Nephron (organoid): ENCODE measurements around the gene CFAP97D1.

Experiments used
- H3K27ac Mint-ChIP-seq, 3 experiments: 2 replicates each; pipeline ENCODE4 v1.8.0; 2020; ENCODE audit warnings: mixed read lengths in 3 of 3, mild to moderate bottlenecking in 2 of 3, moderate library complexity in 1 of 3
- H3K27me3 Mint-ChIP-seq: 2 replicates; pipeline ENCODE4 v1.8.0; 2021; ENCODE audit warnings: low read depth, mild to moderate bottlenecking, moderate library complexity, mixed read lengths
- H3K36me3 Mint-ChIP-seq: 2 replicates; pipeline ENCODE4 v1.8.0; 2020; ENCODE audit warnings: low read depth, mixed read lengths
- H3K4me1 Mint-ChIP-seq: 2 replicates; pipeline ENCODE4 v1.8.0; 2020; ENCODE audit warnings: mixed read lengths
- H3K4me3 Mint-ChIP-seq, 3 experiments: 2 replicates each; pipeline ENCODE4 v1.8.0; 2020; ENCODE audit warnings: mild to moderate bottlenecking in 3 of 3, mixed read lengths in 3 of 3, moderate library complexity in 2 of 3
- H3K9me3 Mint-ChIP-seq: 2 replicates; pipeline ENCODE4 v1.8.0; 2020; ENCODE audit warnings: mixed read lengths
- TF ChIP-seq, protein P1 (sequence below), 3 experiments: fragments of 200-600 bp; sonication (generic); IDR thresholded peaks; one replicate each; pipeline ENCODE4 v1.5.0; 2021; ENCODE audit warnings: antibody characterized with exemption in 3 of 3; ENCODE audit not compliant: unreplicated experiment in 3 of 3

Gene CFAP97D1

DNA sequence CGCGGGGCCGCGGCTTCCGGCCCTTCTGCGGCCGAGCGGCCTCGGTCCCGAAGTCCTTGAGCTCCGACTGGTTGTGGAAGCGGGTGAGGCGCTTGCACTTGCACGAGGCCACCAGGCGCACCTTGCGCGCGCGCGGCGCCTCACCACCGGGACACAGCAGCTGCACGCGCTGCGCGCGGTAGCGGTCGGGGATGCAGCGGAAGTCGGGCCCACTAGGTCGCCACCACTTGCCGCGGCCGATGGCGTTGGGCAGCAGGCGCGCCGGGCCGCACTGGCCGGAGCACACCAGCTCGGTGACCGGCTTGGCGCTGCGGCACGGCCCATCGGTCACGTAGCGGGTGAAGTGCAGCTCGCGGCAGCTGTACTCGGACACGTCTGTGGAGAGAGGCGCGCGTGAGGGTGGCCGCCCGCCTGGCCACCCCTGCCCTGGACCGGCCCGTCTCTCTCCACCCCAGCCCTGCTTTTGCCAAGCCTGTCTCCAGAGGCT, 24.8 kb upstream of the CFAP97D1 start:
- no peaks in the 10 kb centered on the region for H3K9me3 Mint-ChIP-seq
- no peak overlapping the region for H3K27ac Mint-ChIP-seq
- H3K27me3 Mint-ChIP-seq: peaks cover 76% of the 10 kb centered on the region
- H3K36me3 Mint-ChIP-seq: peaks cover 3% of the 10 kb centered on the region
- H3K4me3 Mint-ChIP-seq: peak overlapping the region; percentile 74 to 83 (median 79)
- peaks cover 29% of the 10 kb centered on the region for H3K4me1 Mint-ChIP-seq
- TF ChIP-seq, protein P1, sequence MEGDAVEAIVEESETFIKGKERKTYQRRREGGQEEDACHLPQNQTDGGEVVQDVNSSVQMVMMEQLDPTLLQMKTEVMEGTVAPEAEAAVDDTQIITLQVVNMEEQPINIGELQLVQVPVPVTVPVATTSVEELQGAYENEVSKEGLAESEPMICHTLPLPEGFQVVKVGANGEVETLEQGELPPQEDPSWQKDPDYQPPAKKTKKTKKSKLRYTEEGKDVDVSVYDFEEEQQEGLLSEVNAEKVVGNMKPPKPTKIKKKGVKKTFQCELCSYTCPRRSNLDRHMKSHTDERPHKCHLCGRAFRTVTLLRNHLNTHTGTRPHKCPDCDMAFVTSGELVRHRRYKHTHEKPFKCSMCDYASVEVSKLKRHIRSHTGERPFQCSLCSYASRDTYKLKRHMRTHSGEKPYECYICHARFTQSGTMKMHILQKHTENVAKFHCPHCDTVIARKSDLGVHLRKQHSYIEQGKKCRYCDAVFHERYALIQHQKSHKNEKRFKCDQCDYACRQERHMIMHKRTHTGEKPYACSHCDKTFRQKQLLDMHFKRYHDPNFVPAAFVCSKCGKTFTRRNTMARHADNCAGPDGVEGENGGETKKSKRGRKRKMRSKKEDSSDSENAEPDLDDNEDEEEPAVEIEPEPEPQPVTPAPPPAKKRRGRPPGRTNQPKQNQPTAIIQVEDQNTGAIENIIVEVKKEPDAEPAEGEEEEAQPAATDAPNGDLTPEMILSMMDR (IDR thresholded peaks at IDR 0.05; ENCODE audit: unreplicated experiment in 3 of 3): no peak

DNA sequence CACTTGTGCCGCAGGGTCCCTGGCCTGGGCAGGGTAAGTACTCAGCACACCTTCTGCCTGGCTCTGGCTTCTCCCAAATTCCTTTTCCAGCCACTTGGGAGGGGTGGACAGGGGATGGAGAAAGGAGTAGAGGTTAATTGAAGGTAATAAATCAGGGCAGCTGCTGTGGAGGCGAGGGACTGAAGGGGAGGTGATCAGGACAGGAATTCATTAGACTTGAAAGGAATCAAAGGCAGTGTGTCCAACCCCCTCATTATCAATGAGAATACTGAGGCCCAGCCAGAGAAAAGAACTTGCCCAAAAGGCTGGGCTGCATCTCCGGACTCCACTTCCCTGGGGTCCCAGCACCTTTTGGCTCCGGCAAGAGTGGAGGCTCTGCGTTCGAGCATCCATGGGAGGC, 24.0 kb upstream of the CFAP97D1 start:
- Mint-ChIP-seq H3K9me3 (no peaks in the 10 kb centered on the region), H3K27ac (peak overlapping the region in 2 of 3 experiments; percentile 75 to 77), H3K4me3 (peak overlapping the region; percentile 74 to 83 (median 79)), H3K36me3 (peaks cover 3% of the 10 kb centered on the region), H3K4me1 (peaks cover 29% of the 10 kb centered on the region), H3K27me3 (peaks cover 70% of the 10 kb centered on the region)
- TF ChIP-seq, protein P1 (IDR thresholded peaks at IDR 0.05; ENCODE audit: unreplicated experiment in 3 of 3): no peak

DNA sequence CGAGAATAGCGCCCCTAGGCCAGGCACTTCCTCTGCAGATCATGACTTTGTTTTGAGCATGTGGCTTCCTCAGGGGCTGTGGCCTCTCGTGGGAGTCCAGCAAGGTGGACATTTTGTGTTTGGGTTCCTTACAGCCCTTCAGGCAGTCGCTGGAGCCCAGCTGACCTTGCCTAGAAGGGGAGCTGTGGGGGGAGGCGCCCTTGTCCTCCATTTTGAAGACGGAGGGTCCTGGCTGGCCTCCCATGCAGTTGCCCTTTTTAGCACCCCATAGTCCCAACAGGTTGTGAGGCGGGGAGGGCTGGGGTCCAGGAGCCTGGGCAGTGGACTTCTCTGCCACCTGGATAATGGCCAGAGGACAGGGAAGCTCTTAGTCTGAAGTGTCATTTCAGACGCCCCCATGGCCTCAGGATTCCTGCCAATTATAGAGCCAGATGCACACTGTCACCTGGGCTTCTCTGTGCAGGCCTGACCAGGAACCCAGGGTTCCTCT, 23.0 kb upstream of the CFAP97D1 start:
- Mint-ChIP-seq H3K27me3 (peaks cover 63% of the 10 kb centered on the region), H3K27ac (peak overlapping the region in 1 of 3 experiments; percentile 67), H3K4me1 (peaks cover 29% of the 10 kb centered on the region), H3K9me3 (no peaks in the 10 kb centered on the region), H3K4me3 (peak overlapping the region in 2 of 3 experiments; percentile 79 to 83), H3K36me3 (peaks cover 3% of the 10 kb centered on the region)
- TF ChIP-seq, protein P1 (IDR thresholded peaks at IDR 0.05; ENCODE audit: unreplicated experiment in 3 of 3): no peak

DNA sequence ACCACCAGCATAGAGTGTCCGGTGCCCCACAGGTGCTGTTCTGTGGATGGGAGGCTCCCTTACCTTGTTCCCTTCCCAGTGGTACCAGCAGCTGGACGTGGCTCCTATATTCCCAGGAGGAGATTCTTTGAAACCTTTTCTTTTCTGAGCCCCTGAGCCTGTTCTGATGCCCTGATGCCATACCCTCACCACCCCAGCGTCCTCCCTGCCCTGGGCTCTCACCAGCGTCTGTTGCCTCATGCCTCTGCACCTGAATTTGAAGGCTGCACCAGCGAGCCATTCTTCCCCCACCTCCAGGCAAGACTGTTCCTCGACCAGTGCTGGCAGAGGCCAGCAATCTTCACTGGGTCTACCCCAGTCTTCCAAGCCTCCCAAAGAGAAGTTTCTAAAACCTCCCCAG, 22.1 kb upstream of the CFAP97D1 start:
- H3K27me3 Mint-ChIP-seq: peaks cover 59% of the 10 kb centered on the region
- peak overlapping the region; percentile 71 to 85 (median 83) for H3K4me3 Mint-ChIP-seq
- H3K27ac Mint-ChIP-seq: peak overlapping the region; percentile 59 to 94 (median 79)
- peaks cover 29% of the 10 kb centered on the region for H3K4me1 Mint-ChIP-seq
- H3K9me3 Mint-ChIP-seq: no peaks in the 10 kb centered on the region
- TF ChIP-seq, protein P1 (IDR thresholded peaks at IDR 0.05; ENCODE audit: unreplicated experiment in 3 of 3): no peak
- peaks cover 2% of the 10 kb centered on the region for H3K36me3 Mint-ChIP-seq

DNA sequence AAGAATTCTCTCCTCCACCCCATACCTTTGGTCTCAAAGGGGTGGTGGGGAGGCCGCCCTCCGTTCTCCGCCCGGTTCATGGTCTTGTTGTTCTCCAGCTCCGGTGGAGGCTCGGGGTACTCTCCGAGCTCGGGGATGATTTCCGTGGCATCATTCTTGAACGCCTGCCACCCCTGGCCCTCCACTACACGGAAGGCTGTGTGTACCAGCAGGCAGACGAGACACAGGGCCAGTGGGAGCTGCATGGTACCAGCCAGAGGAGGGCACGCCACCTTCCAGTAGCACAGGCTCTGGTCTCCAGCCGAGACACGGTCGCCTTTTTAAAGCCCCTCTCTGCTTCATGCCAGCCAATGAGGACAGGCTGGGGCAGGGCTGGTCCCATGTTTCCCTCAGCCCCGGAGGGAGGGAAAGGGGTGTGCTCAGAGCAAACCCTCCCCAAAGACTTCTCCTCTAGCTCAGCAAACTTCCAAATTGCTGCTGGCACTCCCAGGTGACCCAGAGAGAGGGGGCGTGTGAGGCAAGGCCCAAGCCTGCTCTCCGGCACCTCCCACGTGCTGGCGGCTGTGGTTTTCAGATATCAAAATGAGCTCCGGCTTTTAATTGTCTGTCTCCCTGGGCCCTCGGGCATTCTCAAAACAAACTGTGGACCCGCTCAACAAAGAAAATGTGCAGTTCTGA, 21.6 kb upstream of the CFAP97D1 start, which contains the start of gene SOST:
SOST (minus strand) TSS at position 295 of the 678 bp plus-strand sequence; CDS start at position 245, 50 bp downstream.
- peak within 1 kb of the TSS; percentile 71 to 85 (median 83) for H3K4me3 Mint-ChIP-seq
- H3K36me3 Mint-ChIP-seq: no peaks in the 10 kb centered on the region
- H3K27me3 Mint-ChIP-seq: peaks cover 54% of the 10 kb centered on the region
- TF ChIP-seq, protein P1 (IDR thresholded peaks at IDR 0.05; ENCODE audit: unreplicated experiment in 3 of 3): no peak
- H3K9me3 Mint-ChIP-seq: no peaks in the 10 kb centered on the region
- peaks cover 29% of the 10 kb centered on the region for H3K4me1 Mint-ChIP-seq
- H3K27ac Mint-ChIP-seq: peak within 1 kb of the TSS; percentile 59 to 94 (median 92)
